H1 (cell line): ENCODE measurements around the gene GABRR3. TPM values are rescaled to one million over a fixed set of nuclear protein-coding genes. Genes with fewer than 3 reads are reported as not detected.

Experiments used
- CTCF ChIA-PET: fragments of 300-600 bp; sonication (Branson Sonifier 250); formaldehyde crosslinking; loops from one replicate; lab custom pipeline; 2021; ENCODE audit not compliant: partially characterized antibody; lab: Charles Lee
- POLR2A ChIA-PET: fragments of 300-600 bp; sonication (Branson Sonifier 250); formaldehyde crosslinking; loops from one replicate; lab custom pipeline; 2021; ENCODE audit warnings: inconsistent platforms; ENCODE audit not compliant: partially characterized antibody; lab: Charles Lee
- DNase-seq, 2 experiments: peaks; one replicate each; pipeline versions ENCODE4 v3.0.0 to v3.0.0-alpha.2; 2010 to 2022; ENCODE audit warnings: low spot score in 2 of 2, low read depth in 1 of 2, mixed read lengths in 1 of 2
- FAIRE-seq: peaks from 2 replicates; lab custom pipeline; 2011; peaks lifted over from hg19 to GRCh38; lab: Jason Lieb, UNC
- H2AFZ ChIP-seq: 2 replicates; pipeline ENCODE4 v1.8.1; 2012; ENCODE audit warnings: low read length, inconsistent platforms
- H2AK5ac ChIP-seq: 2 replicates; pipeline ENCODE4 v1.6.1; 2013; ENCODE audit warnings: low read depth, low read length
- H2BK120ac ChIP-seq: replicated peaks from 2 replicates; pipeline ENCODE3; 2013; ENCODE audit warnings: low read depth, low read length, inconsistent platforms
- H2BK12ac ChIP-seq: 2 replicates; pipeline ENCODE4 v1.6.1; 2013; ENCODE audit warnings: low read depth, low read length
- H2BK15ac ChIP-seq: 2 replicates; pipeline ENCODE4 v1.6.1; 2013; ENCODE audit warnings: low read length
- H2BK20ac ChIP-seq: 2 replicates; pipeline ENCODE4 v1.6.1; 2013; ENCODE audit warnings: low read length
- H2BK5ac ChIP-seq: 2 replicates; pipeline ENCODE4 v1.6.1; 2013; ENCODE audit warnings: low read depth, low read length
- H3K14ac ChIP-seq: 2 replicates; pipeline ENCODE4 v1.6.1; 2013; ENCODE audit warnings: inconsistent platforms; ENCODE audit not compliant: insufficient read length
- H3K18ac ChIP-seq: 2 replicates; pipeline ENCODE4 v1.6.1; 2013; ENCODE audit warnings: low read length; ENCODE audit errors: extremely low read depth
- H3K23ac ChIP-seq: 2 replicates; pipeline ENCODE4 v1.6.1; 2013; ENCODE audit warnings: inconsistent platforms; ENCODE audit not compliant: insufficient read length
- H3K23me2 ChIP-seq: 2 replicates; pipeline ENCODE4 v1.6.1; 2013; ENCODE audit warnings: low read depth, low read length
- H3K27ac ChIP-seq: 2 replicates; pipeline ENCODE4 v1.6.1; 2011; ENCODE audit warnings: low read depth, low read length, inconsistent platforms
- H3K27me3 ChIP-seq, 4 experiments: replicated peaks in 1 of 4; 1 replicate in 1 of 4; 2 replicates in 3 of 4; pipeline versions ENCODE4 v1.6.1 to v1.8.1; 2011 to 2013; ENCODE audit warnings: low read length in 3 of 4, mild to moderate bottlenecking in 3 of 4, inconsistent platforms in 2 of 4, mixed read lengths in 2 of 4, moderate library complexity in 1 of 4; ENCODE audit not compliant: control insufficient read depth in 3 of 4, insufficient read depth in 3 of 4; ENCODE audit errors: extremely low read depth in 1 of 4
- H3K36me3 ChIP-seq, 4 experiments: 2 replicates each; pipeline versions ENCODE4 v1.6.1 to v1.8.1; 2011 to 2013; ENCODE audit warnings: mild to moderate bottlenecking in 4 of 4, low read length in 3 of 4, moderate library complexity in 2 of 4, control low read depth in 1 of 4, inconsistent platforms in 1 of 4; ENCODE audit not compliant: insufficient read depth in 4 of 4, control insufficient read depth in 2 of 4
- H3K4ac ChIP-seq: replicated peaks from 2 replicates; pipeline ENCODE3; 2013; ENCODE audit warnings: low read length, low read depth, mixed read lengths, inconsistent platforms; ENCODE audit not compliant: insufficient read length
- H3K4me1 ChIP-seq, 4 experiments: replicated peaks in 1 of 4; 1 replicate in 1 of 4; 2 replicates in 3 of 4; pipeline versions ENCODE4 v1.6.1 to v1.8.1; 2011 to 2013; ENCODE audit warnings: low read length in 3 of 4, inconsistent platforms in 2 of 4, mixed read lengths in 1 of 4; ENCODE audit not compliant: insufficient read depth in 4 of 4, control insufficient read depth in 3 of 4
- H3K4me2 ChIP-seq, 2 experiments: 2 replicates each; pipeline versions ENCODE4 v1.6.1 to v1.8.1; 2011 to 2013; ENCODE audit warnings: low read depth in 2 of 2, low read length in 2 of 2, control low read depth in 1 of 2, inconsistent platforms in 1 of 2, mild to moderate bottlenecking in 1 of 2; ENCODE audit not compliant: insufficient read depth in 1 of 2
- H3K4me3 ChIP-seq, 4 experiments: fragments of 200-600, 300-600 bp in 1 of 4; sonication (generic), shearing (Covaris generic), sonication (Bioruptor Twin) in 1 of 4; 2 replicates each; pipeline versions ENCODE4 v1.5.1 to v1.8.1; 2011 to 2016; ENCODE audit warnings: low read length in 4 of 4, low read depth in 3 of 4, control low read depth in 2 of 4, inconsistent platforms in 2 of 4, mild to moderate bottlenecking in 2 of 4, mixed read lengths in 1 of 4, moderate library complexity in 1 of 4; ENCODE audit not compliant: insufficient read depth in 2 of 4; ENCODE audit errors: extremely low read depth in 1 of 4
- H3K56ac ChIP-seq: replicated peaks from 2 replicates; pipeline ENCODE3; 2013; ENCODE audit warnings: low read depth, mild to moderate bottlenecking, mixed read lengths, low read length, inconsistent platforms; ENCODE audit not compliant: insufficient read length
- H3K79me1 ChIP-seq: 2 replicates; pipeline ENCODE4 v1.6.1; 2013; ENCODE audit warnings: low read depth, low read length, control low read depth
- H3K79me2 ChIP-seq, 2 experiments: 2 replicates each; pipeline versions ENCODE4 v1.6.1 to v1.8.1; 2012 to 2013; ENCODE audit warnings: low read length in 2 of 2, mild to moderate bottlenecking in 2 of 2, inconsistent platforms in 1 of 2; ENCODE audit not compliant: insufficient read depth in 2 of 2, control insufficient read depth in 1 of 2
- H3K9ac ChIP-seq, 4 experiments: replicated peaks in 1 of 4; 1 replicate in 1 of 4; 2 replicates in 3 of 4; pipeline versions ENCODE4 v1.6.1 to v1.8.1; 2011 to 2013; ENCODE audit warnings: low read depth in 3 of 4, low read length in 3 of 4, control low read depth in 2 of 4, mild to moderate bottlenecking in 2 of 4, moderate library complexity in 2 of 4, inconsistent platforms in 1 of 4; ENCODE audit errors: extremely low read depth in 1 of 4
- H3K9me3 ChIP-seq, 2 experiments: 2 replicates each; pipeline versions ENCODE4 v1.6.1 to v1.8.1; 2012 to 2013; ENCODE audit warnings: mild to moderate bottlenecking in 2 of 2, moderate library complexity in 2 of 2, control low read depth in 1 of 2, inconsistent platforms in 1 of 2, low read depth in 1 of 2, low read length in 1 of 2, mixed read lengths in 1 of 2; ENCODE audit not compliant: insufficient read depth in 2 of 2
- H4K20me1 ChIP-seq, 2 experiments: replicated peaks in 1 of 2; 2 replicates each; pipeline versions ENCODE3 to v1.8.1; 2011 to 2013; ENCODE audit warnings: inconsistent platforms in 2 of 2, low read length in 2 of 2, mild to moderate bottlenecking in 1 of 2; ENCODE audit not compliant: insufficient read depth in 2 of 2, control insufficient read depth in 1 of 2
- H4K5ac ChIP-seq: 2 replicates; pipeline ENCODE4 v1.6.1; 2013; ENCODE audit warnings: low read length, low read depth, mixed read lengths, inconsistent platforms; ENCODE audit not compliant: insufficient read length
- H4K8ac ChIP-seq: 2 replicates; pipeline ENCODE4 v1.8.0; 2013; ENCODE audit warnings: mild to moderate bottlenecking, moderate library complexity, low read length, inconsistent platforms; ENCODE audit not compliant: insufficient read depth; ENCODE audit errors: extremely low read depth
- H4K91ac ChIP-seq: replicated peaks from 2 replicates; pipeline ENCODE3; 2013; ENCODE audit warnings: low read length, mixed read lengths, inconsistent platforms; ENCODE audit not compliant: insufficient read length
- GTF2F1 ChIP-seq: IDR thresholded peaks from 2 replicates; pipeline ENCODE4 v1.6.1; 2012; ENCODE audit warnings: low read depth, low read length, improper control_type of control experiment, borderline replicate concordance
- NANOG ChIP-seq: IDR thresholded peaks from 2 replicates; pipeline ENCODE4 v1.6.1; 2011; ENCODE audit warnings: low read length, low read depth, mild to moderate bottlenecking, inconsistent platforms; ENCODE audit not compliant: insufficient read depth, poor library complexity, severe bottlenecking
- RAD21 ChIP-seq, 2 experiments: IDR thresholded peaks in 1 of 2; conservative IDR thresholded peaks in 1 of 2; 2 replicates each; pipeline ENCODE4 v1.6.1; 2011; ENCODE audit warnings: low read depth in 2 of 2, low read length in 2 of 2, improper control_type of control experiment in 1 of 2, inconsistent platforms in 1 of 2, mild to moderate bottlenecking in 1 of 2, moderate library complexity in 1 of 2
- WGBS, 2 experiments: shearing (Covaris generic) in 1 of 2; methylation state at CpG; one replicate each; pipeline versions ENCODE4 v1.1.6 to v1.1.7; 2013 to 2015; ENCODE audit warnings: low lambda C conversion rate in 2 of 2, mixed read lengths in 2 of 2, inconsistent platforms in 1 of 2, low coverage in 1 of 2, missing lambda C conversion rate in 1 of 2; ENCODE audit not compliant: insufficient replicate concordance in 2 of 2, insufficient coverage in 1 of 2, insufficient read length in 1 of 2; ENCODE audit errors: extremely low coverage in 1 of 2, missing lambda C conversion rate in 1 of 2; 5-methylcytosine and 5-hydroxymethylcytosine counted together
- polyA plus RNA-seq, 7 experiments: library from polyadenylated mRNA; depleted of rRNA in 3 of 7; stranded (reverse) in 5 of 7; unstranded in 2 of 7; fragments of >200 nt in 5 of 7; fragments of 200-250 nt in 2 of 7; gene quantifications; 1 replicate in 5 of 7; 2 replicates in 1 of 7; 4 replicates in 1 of 7; pipeline versions ENCODE4 v1.2.1 to v1.2.3, GENCODE V29; 2011 to 2013; ENCODE audit warnings: missing spikeins in 2 of 7, mixed read lengths in 2 of 7
- total RNA-seq: library from RNA; stranded (reverse); fragmentation: NEBNext Ultra II Directional; extraction: Animal tissue kit (Norgen Biotek cat#: 25700); gene quantifications from 2 replicates; pipeline ENCODE4 v1.2.1, GENCODE V29; 2021

Gene GABRR3
- total and polyA plus RNA-seq, 2 of the 8 experiments (the other 6 are each of a cell fraction or from before 2014, with no cell fraction given), result not detected

- no peak overlapping the region for H4K91ac ChIP-seq
- WGBS, 2 experiments, result 73% methylated on average over 1 of the region's 1 CpG; no CpG with 5 or more reads in 1 of the 2 experiments
- no peak overlapping the region for H2BK20ac ChIP-seq
- no peak overlapping the region for H3K4me2 ChIP-seq
- H3K14ac ChIP-seq, result no peak overlapping the region
- FAIRE-seq (no peak), DNase-seq (no peak)
- H4K5ac ChIP-seq, result no peak overlapping the region
- no peak overlapping the region for H3K56ac ChIP-seq
- H2BK5ac ChIP-seq, result no peak overlapping the region
- ChIA-PET CTCF (interaction anchor here (1.2 to 4.2 kb wide), 6 partner anchors 75 to 148 kb away, joined by 4 to 27 read pairs (median 5); partner anchors contain the start of gene CRYBG3), POLR2A (no interaction called here)
- no peak overlapping the region for H3K27ac ChIP-seq
- no peaks in the 10 kb centered on the region; the same call in 1 of the 2 replicates for H3K23me2 ChIP-seq
- no peaks in the 10 kb centered on the region for H3K27me3 ChIP-seq
- no peak overlapping the region for H4K8ac ChIP-seq
- H3K9me3 ChIP-seq, result no peaks in the 10 kb centered on the region
- no peak overlapping the region for H3K23ac ChIP-seq
- no peaks in the 10 kb centered on the region for H4K20me1 ChIP-seq
- no peak overlapping the region for H2BK12ac ChIP-seq
- no peaks in the 10 kb centered on the region for H3K79me1 ChIP-seq
- H3K36me3 ChIP-seq, result peaks cover 0 to 19% (median 4%) of the 10 kb centered on the region in 4 experiments; a peak in 5 of 8 replicates
- no peak overlapping the region for H2BK15ac ChIP-seq
- no peaks in the 10 kb centered on the region for H3K79me2 ChIP-seq
- no peak overlapping the region for H3K4me3 ChIP-seq
- H3K9ac ChIP-seq, result no peak overlapping the region
- H2AFZ ChIP-seq, result no peak overlapping the region
- no peak overlapping the region for H2BK120ac ChIP-seq
- no peaks in the 10 kb centered on the region for H3K4me1 ChIP-seq
- no peak overlapping the region for H2AK5ac ChIP-seq
- H3K4ac ChIP-seq, result no peak overlapping the region
- H3K18ac ChIP-seq, result no peak overlapping the region
- TF ChIP-seq GTF2F1 (no peak), RAD21 (IDR thresholded peaks at IDR 0.05 in 1 of 2, conservative IDR thresholded peaks at IDR 0.05 in 1 of 2; ENCODE audit: low read depth in 2 of 2, low read length in 2 of 2) (peak; percentile 70 to 75), NANOG (no peak)
These were observed 95.1 kb downstream of the GABRR3 start for GRCh38 chr3:97940034-97940433.
